ENCODE results near the gene REXO4. TPM values are rescaled to one million over a fixed set of nuclear protein-coding genes. Genes with fewer than 3 reads are reported as not detected.

Gene REXO4
- total RNA-seq, 1 experiment from 2014 or later: 38.6 TPM

- CTCF ChIA-PET: interaction anchor here (2.0 kb wide), 1 partner anchor 26 kb away, joined by 6 read pairs; no protein-coding TSS in a partner anchor
- Mint-ChIP-seq H3K27me3 (ENCODE audit: low read depth) (no peaks in the 10 kb centered on the region), H3K36me3 (peaks cover 64% of the 10 kb centered on the region), H3K4me1 (0 out of 2 replicates have a peak, but pooled peaks cover 2% of the 10 kb centered on the region), H3K9me3 (no peaks in the 10 kb centered on the region), H3K27ac (no peak overlapping the region), H3K4me3 (no peak overlapping the region)
- ATAC-seq (no peak), DNase-seq (ENCODE audit: low spot score) (no peak)
- POLR2A ChIA-PET: no interaction called here
- TF ChIP-seq E2F1 (CRISPR knock-in tag; IDR thresholded peaks at IDR 0.05): no peak
- TF ChIP-seq ZNF232 (CRISPR knock-in tag; IDR thresholded peaks at IDR 0.05): no peak
- no peak for TF ChIP-seq ARID4B (CRISPR knock-in tag; IDR thresholded peaks at IDR 0.05; ENCODE audit: borderline replicate concordance)
- no peak for TF ChIP-seq ZNF263 (CRISPR knock-in tag; IDR thresholded peaks at IDR 0.05; ENCODE audit: low read depth)
- no peak for TF ChIP-seq SMAD4 (CRISPR knock-in tag; IDR thresholded peaks at IDR 0.05)
- TF ChIP-seq E2F5 (CRISPR knock-in tag; IDR thresholded peaks at IDR 0.05): no peak
- no peak for TF ChIP-seq SMAD3 (CRISPR knock-in tag; IDR thresholded peaks at IDR 0.05; ENCODE audit: borderline replicate concordance)
- TF ChIP-seq PRDM15 (CRISPR knock-in tag; IDR thresholded peaks at IDR 0.05): no peak
- TF ChIP-seq ZSCAN18 (CRISPR knock-in tag; IDR thresholded peaks at IDR 0.05): no peak
- TF ChIP-seq CTCF (IDR thresholded peaks at IDR 0.05): no peak
- no peak for TF ChIP-seq ATF6 (CRISPR knock-in tag; IDR thresholded peaks at IDR 0.05)
- TF ChIP-seq MYBL2 (CRISPR knock-in tag; IDR thresholded peaks at IDR 0.05): no peak
- no peak for TF ChIP-seq AR (CRISPR knock-in tag; IDR thresholded peaks at IDR 0.05)
- no peak for TF ChIP-seq TEAD1 (CRISPR knock-in tag; IDR thresholded peaks at IDR 0.05)
- no peak for TF ChIP-seq EMX1 (CRISPR knock-in tag; IDR thresholded peaks at IDR 0.05)
- TF ChIP-seq ZNF423 (CRISPR knock-in tag; IDR thresholded peaks at IDR 0.05): no peak
These were observed 50.0 kb downstream of the REXO4 start for GRCh38 chr9:133367778-133368177.
